WTC11 (cell line): ENCODE measurements around the gene ARMC8. TPM values are rescaled to one million over a fixed set of nuclear protein-coding genes. Genes with fewer than 3 reads are reported as not detected.

ENCODE experiments used
- ATAC-seq: fragments of 200-7000 bp; cut with Tn5 transposase; 2 replicates; pipeline ENCODE4 v1.10.0; 2021; ENCODE audit warnings: mild to moderate bottlenecking, moderate library complexity
- CTCF ChIA-PET: fragments of 300-600 bp; sonication (Branson Sonifier 250); formaldehyde crosslinking; loops from one replicate; lab custom pipeline; 2021; ENCODE audit warnings: antibody characterized with exemption; lab: Charles Lee
- POLR2A ChIA-PET: fragments of 350-600 bp; sonication (Branson Sonifier 250); formaldehyde crosslinking; loops from one replicate; lab custom pipeline; 2021; ENCODE audit warnings: antibody characterized with exemption; lab: Charles Lee
- DNase-seq: peaks from one replicate; pipeline ENCODE4 v3.0.0; 2021; ENCODE audit warnings: low spot score
- H3K27ac Mint-ChIP-seq: 2 replicates; pipeline ENCODE4 v1.8.0; 2021; ENCODE audit warnings: mixed read lengths
- H3K27me3 Mint-ChIP-seq: 2 replicates; pipeline ENCODE4 v1.8.0; 2021; ENCODE audit warnings: low read depth, mild to moderate bottlenecking, moderate library complexity, mixed read lengths
- H3K36me3 Mint-ChIP-seq: 2 replicates; pipeline ENCODE4 v1.8.0; 2021; ENCODE audit warnings: mixed read lengths
- H3K4me1 Mint-ChIP-seq: 2 replicates; pipeline ENCODE4 v1.8.0; 2022; ENCODE audit warnings: mixed read lengths
- H3K4me3 Mint-ChIP-seq: 2 replicates; pipeline ENCODE4 v1.8.0; 2021; ENCODE audit warnings: mild to moderate bottlenecking, moderate library complexity, mixed read lengths
- H3K9me3 Mint-ChIP-seq: 2 replicates; pipeline ENCODE4 v1.8.0; 2021; ENCODE audit warnings: mixed read lengths
- ATF1 ChIP-seq: sonication (generic); formaldehyde crosslinking; IDR thresholded peaks from 2 replicates; pipeline ENCODE4 v1.8.1; 2023; ENCODE audit warnings: mild to moderate bottlenecking, moderate library complexity, missing genetic modification reagents
- ATF2 ChIP-seq: sonication (generic); formaldehyde crosslinking; IDR thresholded peaks from 2 replicates; pipeline ENCODE4 v1.8.1; 2022; ENCODE audit warnings: low read depth, missing genetic modification reagents, borderline replicate concordance
- CREM ChIP-seq: sonication (generic); formaldehyde crosslinking; IDR thresholded peaks from 2 replicates; pipeline ENCODE4 v1.8.1; 2022; ENCODE audit warnings: mild to moderate bottlenecking, missing genetic modification reagents, moderate library complexity
- E2F5 ChIP-seq: sonication (generic); formaldehyde crosslinking; IDR thresholded peaks from 2 replicates; pipeline ENCODE4 v1.8.1; 2022; ENCODE audit warnings: mild to moderate bottlenecking, moderate library complexity, missing genetic modification reagents
- ELF4 ChIP-seq: sonication (generic); formaldehyde crosslinking; IDR thresholded peaks from 2 replicates; pipeline ENCODE4 v1.8.1; 2022; ENCODE audit warnings: low read depth, mild to moderate bottlenecking, moderate library complexity, missing genetic modification reagents
- EMX1 ChIP-seq: fragments of 250-450 bp; sonication (Bioruptor Pico); IDR thresholded peaks from 2 replicates; pipeline ENCODE4 v1.8.0; 2021; ENCODE audit warnings: mild to moderate bottlenecking
- GRHL2 ChIP-seq: fragments of 250-450 bp; sonication (Bioruptor Pico); IDR thresholded peaks from 2 replicates; pipeline ENCODE4 v1.8.0; 2022; ENCODE audit warnings: mild to moderate bottlenecking, moderate library complexity; ENCODE audit not compliant: insufficient replicate concordance, severe bottlenecking
- HMGA2 ChIP-seq: fragments of 250-450 bp; sonication (Bioruptor Pico); IDR thresholded peaks from 2 replicates; pipeline ENCODE4 v1.4.0; 2021; ENCODE audit warnings: mild to moderate bottlenecking, moderate library complexity
- JUN ChIP-seq: sonication (generic); formaldehyde crosslinking; IDR thresholded peaks from 2 replicates; pipeline ENCODE4 v1.8.0; 2023; ENCODE audit warnings: mild to moderate bottlenecking, missing genetic modification reagents
- MAX ChIP-seq: sonication (generic); formaldehyde crosslinking; IDR thresholded peaks from 2 replicates; pipeline ENCODE4 v1.8.0; 2022; ENCODE audit warnings: mild to moderate bottlenecking, missing genetic modification reagents
- MYBL2 ChIP-seq: sonication (generic); formaldehyde crosslinking; IDR thresholded peaks from 2 replicates; pipeline ENCODE4 v1.8.1; 2023; ENCODE audit warnings: mild to moderate bottlenecking, moderate library complexity, missing genetic modification reagents
- NFE2L1 ChIP-seq: sonication (generic); formaldehyde crosslinking; IDR thresholded peaks from 2 replicates; pipeline ENCODE4 v1.8.1; 2023; ENCODE audit warnings: missing genetic modification reagents
- NR1H2 ChIP-seq: sonication (generic); formaldehyde crosslinking; IDR thresholded peaks from 2 replicates; pipeline ENCODE4 v1.9.0; 2021; ENCODE audit warnings: mild to moderate bottlenecking, moderate library complexity, missing genetic modification reagents
- NR3C1 ChIP-seq: sonication (generic); formaldehyde crosslinking; conservative IDR thresholded peaks from 2 replicates; pipeline ENCODE4 v1.8.1; 2023; ENCODE audit warnings: low read depth, mild to moderate bottlenecking, missing genetic modification reagents
- PRDM15 ChIP-seq: sonication (generic); formaldehyde crosslinking; IDR thresholded peaks from 2 replicates; pipeline ENCODE4 v1.8.0; 2022; ENCODE audit warnings: missing genetic modification reagents
- PREB ChIP-seq: sonication (generic); formaldehyde crosslinking; IDR thresholded peaks from 2 replicates; pipeline ENCODE4 v1.8.1; 2022; ENCODE audit warnings: mild to moderate bottlenecking, missing genetic modification reagents, moderate library complexity, borderline replicate concordance
- ZNF263 ChIP-seq: sonication (generic); formaldehyde crosslinking; IDR thresholded peaks from 2 replicates; pipeline ENCODE4 v1.8.1; 2022; ENCODE audit warnings: low read depth, mild to moderate bottlenecking, moderate library complexity, missing genetic modification reagents
- ZNF512 ChIP-seq: sonication (generic); formaldehyde crosslinking; IDR thresholded peaks from 2 replicates; pipeline ENCODE4 v1.8.1; 2022; ENCODE audit warnings: missing genetic modification reagents, borderline replicate concordance
- total RNA-seq: library from RNA; stranded (reverse); gene quantifications from 3 replicates; pipeline ENCODE4 v1.2.3, GENCODE V29; 2021

Gene ARMC8
- total RNA-seq, 1 experiment from 2014 or later, result 44.9 TPM

GRCh38 chr3:138154534-138154933 is 32.6 kb upstream of the ARMC8 start (continued):
- no peak for TF ChIP-seq PRDM15 (CRISPR knock-in tag)
- TF ChIP-seq GRHL2, result no peak
- TF ChIP-seq MAX (CRISPR knock-in tag), result no peak
- no peak for TF ChIP-seq NR1H2 (CRISPR knock-in tag)

- H3K27ac Mint-ChIP-seq, result no peak overlapping the region
- DNase-seq, result no peak
- ChIA-PET POLR2A (interaction anchor here (0.9 kb wide), 1 partner anchor 16 kb away, joined by 3 read pairs; no protein-coding TSS in a partner anchor), CTCF (no interaction called here)
- H3K4me3 Mint-ChIP-seq, result no peak overlapping the region
- peaks cover 20% of the 10 kb centered on the region for H3K9me3 Mint-ChIP-seq
- no peak for ATAC-seq
- TF ChIP-seq E2F5 (no peak), ZNF512 (CRISPR knock-in tag) (peak; percentile 34; the same call in 1 of the 2 replicates)
- H3K27me3 Mint-ChIP-seq, result no peaks in the 10 kb centered on the region
- peaks cover 22% of the 10 kb centered on the region for H3K36me3 Mint-ChIP-seq
- H3K4me1 Mint-ChIP-seq, result peaks cover 8% of the 10 kb centered on the region
Observed at GRCh38 chr3:138157743-138158142, 29.4 kb upstream of the ARMC8 start.

GRCh38 chr3:138165061-138165460 is 22.0 kb upstream of the ARMC8 start:
- Mint-ChIP-seq H3K9me3 (no peaks in the 10 kb centered on the region), H3K27me3 (no peaks in the 10 kb centered on the region), H3K36me3 (peaks cover 65% of the 10 kb centered on the region), H3K4me3 (no peak overlapping the region), H3K4me1 (no peaks in the 10 kb centered on the region), H3K27ac (no peak overlapping the region)
- DNase-seq (no peak), ATAC-seq (no peak)
- ChIA-PET CTCF (no interaction called here), POLR2A (no interaction called here)
- no peak for TF ChIP-seq NFE2L1 (CRISPR knock-in tag)
- TF ChIP-seq PREB (CRISPR knock-in tag), result no peak
- no peak for TF ChIP-seq GRHL2
- TF ChIP-seq ZNF263 (CRISPR knock-in tag), result no peak
- no peak for TF ChIP-seq ELF4 (CRISPR knock-in tag)
- no peak for TF ChIP-seq EMX1 (CRISPR knock-in tag)
- TF ChIP-seq MYBL2 (CRISPR knock-in tag), result no peak
- TF ChIP-seq ATF1 (CRISPR knock-in tag), result no peak
- no peak for TF ChIP-seq JUN (CRISPR knock-in tag)
- TF ChIP-seq CREM (CRISPR knock-in tag), result no peak
- no peak for TF ChIP-seq HMGA2
- TF ChIP-seq ATF2 (CRISPR knock-in tag), result no peak
- TF ChIP-seq NR3C1 (CRISPR knock-in tag), result no peak
